H9 (cell line): Measurements from ENCODE around the gene ITGB1BP1. TPM values are rescaled to one million over a fixed set of nuclear protein-coding genes. Genes with fewer than 3 reads are reported as not detected.

Experiments
- DNase-seq: peaks from one replicate; pipeline ENCODE4 v3.0.0-alpha.2; 2017
- H2AFZ ChIP-seq: one replicate; pipeline ENCODE4 v1.6.1; 2013; ENCODE audit warnings: mild to moderate bottlenecking, low read length, control low read depth, moderate library complexity
- H2AK5ac ChIP-seq: 2 replicates; pipeline ENCODE4 v1.6.1; 2013; ENCODE audit warnings: low read length, control low read depth, mixed read lengths; ENCODE audit not compliant: insufficient read length
- H2BK120ac ChIP-seq: one replicate; pipeline ENCODE4 v1.6.1; 2013; ENCODE audit warnings: low read depth, mild to moderate bottlenecking, low read length, control low read depth, inconsistent platforms; ENCODE audit not compliant: poor library complexity, severe bottlenecking
- H2BK12ac ChIP-seq: 2 replicates; pipeline ENCODE4 v1.6.1; 2013; ENCODE audit warnings: low read length, control low read depth, mixed read lengths, low read depth; ENCODE audit not compliant: insufficient read length
- H2BK15ac ChIP-seq: 2 replicates; pipeline ENCODE4 v1.6.1; 2013; ENCODE audit warnings: low read depth, low read length, control low read depth
- H2BK20ac ChIP-seq: one replicate; pipeline ENCODE4 v1.6.1; 2013; ENCODE audit warnings: low read depth, mild to moderate bottlenecking, low read length, control low read depth, inconsistent platforms; ENCODE audit not compliant: poor library complexity, severe bottlenecking
- H2BK5ac ChIP-seq: 2 replicates; pipeline ENCODE4 v1.6.1; 2013; ENCODE audit warnings: low read length, control low read depth, mixed read lengths; ENCODE audit not compliant: insufficient read length
- H3K14ac ChIP-seq: 2 replicates; pipeline ENCODE4 v1.6.1; 2013; ENCODE audit warnings: low read length, control low read depth; ENCODE audit not compliant: insufficient read depth
- H3K18ac ChIP-seq: 2 replicates; pipeline ENCODE4 v1.6.1; 2013; ENCODE audit warnings: low read depth, mild to moderate bottlenecking, mixed read lengths, low read length, control low read depth; ENCODE audit not compliant: insufficient read length
- H3K23ac ChIP-seq: 2 replicates; pipeline ENCODE4 v1.6.1; 2013; ENCODE audit warnings: low read length, control low read depth, mixed read lengths, low read depth; ENCODE audit not compliant: insufficient read length
- H3K23me2 ChIP-seq: 2 replicates; pipeline ENCODE4 v1.6.1; 2013; ENCODE audit warnings: low read depth, mild to moderate bottlenecking, mixed read lengths, low read length, control low read depth; ENCODE audit not compliant: insufficient read length, poor library complexity, severe bottlenecking
- H3K27ac ChIP-seq: 2 replicates; pipeline ENCODE4 v1.5.1; 2013; ENCODE audit warnings: low read length, control low read depth, mixed read lengths, low read depth; ENCODE audit not compliant: insufficient read length
- H3K27me3 ChIP-seq: 2 replicates; pipeline ENCODE4 v1.6.1; 2013; ENCODE audit warnings: low read length, control low read depth, inconsistent platforms; ENCODE audit not compliant: insufficient read depth
- H3K4ac ChIP-seq: 2 replicates; pipeline ENCODE4 v1.6.1; 2013; ENCODE audit warnings: low read depth, mild to moderate bottlenecking, control low read depth, inconsistent platforms, low read length, moderate library complexity
- H3K4me1 ChIP-seq: 2 replicates; pipeline ENCODE4 v1.6.1; 2013; ENCODE audit warnings: low read length, control low read depth, inconsistent platforms; ENCODE audit not compliant: insufficient read depth
- H3K4me2 ChIP-seq: 2 replicates; pipeline ENCODE4 v1.6.1; 2013; ENCODE audit warnings: low read length, control low read depth, mixed read lengths; ENCODE audit not compliant: insufficient read length, insufficient read depth
- H3K56ac ChIP-seq: 2 replicates; pipeline ENCODE4 v1.6.1; 2013; ENCODE audit warnings: low read depth, mild to moderate bottlenecking, mixed read lengths, low read length, control low read depth; ENCODE audit not compliant: insufficient read length
- H3K79me1 ChIP-seq: 2 replicates; pipeline ENCODE4 v1.6.1; 2013; ENCODE audit warnings: low read depth, mild to moderate bottlenecking, moderate library complexity, low read length, control low read depth, inconsistent platforms; ENCODE audit not compliant: insufficient read depth, poor library complexity, severe bottlenecking
- H3K79me2 ChIP-seq: 2 replicates; pipeline ENCODE4 v1.6.1; 2013; ENCODE audit warnings: low read length, control low read depth, inconsistent platforms; ENCODE audit not compliant: insufficient read depth
- H3K9ac ChIP-seq: 2 replicates; pipeline ENCODE4 v1.6.1; 2013; ENCODE audit warnings: low read length, control low read depth, mixed read lengths; ENCODE audit not compliant: insufficient read length; ENCODE audit errors: extremely low read depth
- H3K9me3 ChIP-seq: one replicate; pipeline ENCODE4 v1.6.1; 2013; ENCODE audit warnings: low read depth, low read length, inconsistent platforms; ENCODE audit not compliant: control insufficient read depth
- H3T11ph ChIP-seq: one replicate; pipeline ENCODE4 v1.6.1; 2013; ENCODE audit warnings: mild to moderate bottlenecking, low read length, control low read depth, inconsistent platforms
- H4K20me1 ChIP-seq: one replicate; pipeline ENCODE4 v1.6.1; 2013; ENCODE audit not compliant: control insufficient read depth, insufficient read length, insufficient read depth
- H4K5ac ChIP-seq: 2 replicates; pipeline ENCODE4 v1.6.1; 2013; ENCODE audit warnings: low read depth, mild to moderate bottlenecking, mixed read lengths, low read length, control low read depth; ENCODE audit not compliant: insufficient read length
- H4K8ac ChIP-seq: replicated peaks from 2 replicates; pipeline ENCODE4 v1.6.1; 2013; ENCODE audit warnings: low read length, control low read depth, mixed read lengths, low read depth; ENCODE audit not compliant: insufficient read length
- H4K91ac ChIP-seq: 2 replicates; pipeline ENCODE4 v1.6.1; 2013; ENCODE audit warnings: low read depth, mild to moderate bottlenecking, moderate library complexity, mixed read lengths, low read length, control low read depth; ENCODE audit not compliant: insufficient read length
- H3K27ac Mint-ChIP-seq, 3 experiments: 2 replicates in 2 of 3; 3 replicates in 1 of 3; pipeline ENCODE4 v1.8.0; 2020 to 2021; ENCODE audit warnings: mixed read lengths in 3 of 3, mild to moderate bottlenecking in 1 of 3, moderate library complexity in 1 of 3
- H3K27me3 Mint-ChIP-seq: 2 replicates; pipeline ENCODE4 v1.8.0; 2021; ENCODE audit warnings: low read depth, mild to moderate bottlenecking, moderate library complexity, mixed read lengths
- H3K36me3 Mint-ChIP-seq, 3 experiments: 2 replicates in 2 of 3; 3 replicates in 1 of 3; pipeline ENCODE4 v1.8.0; 2020 to 2021; ENCODE audit warnings: low read depth in 3 of 3, mixed read lengths in 3 of 3; ENCODE audit not compliant: insufficient read depth in 1 of 3
- H3K4me1 Mint-ChIP-seq, 2 experiments: 2 replicates each; pipeline ENCODE4 v1.8.0; 2020; ENCODE audit warnings: mixed read lengths in 2 of 2
- H3K4me3 Mint-ChIP-seq, 2 experiments: 2 replicates in 1 of 2; 3 replicates in 1 of 2; pipeline ENCODE4 v1.8.0; 2020 to 2021; ENCODE audit warnings: mild to moderate bottlenecking in 2 of 2, mixed read lengths in 2 of 2, moderate library complexity in 1 of 2
- H3K9me3 Mint-ChIP-seq, 2 experiments: 2 replicates in 1 of 2; 3 replicates in 1 of 2; pipeline ENCODE4 v1.8.0; 2020; ENCODE audit warnings: mild to moderate bottlenecking in 2 of 2, mixed read lengths in 2 of 2, moderate library complexity in 1 of 2
- CTCF ChIP-seq: fragments of 200-600 bp; sonication (generic); conservative IDR thresholded peaks from 3 replicates; pipeline ENCODE4 v1.8.0; 2021; ENCODE audit warnings: antibody characterized with exemption, mild to moderate bottlenecking
- WGBS: extraction: QIAGEN DNeasy Blood & Tissue Kit; methylation state at CpG from one replicate; pipeline ENCODE4 v1.1.7; 2013; ENCODE audit warnings: missing lambda C conversion rate, low lambda C conversion rate, mixed read lengths; ENCODE audit not compliant: insufficient read length; ENCODE audit errors: extremely low coverage; 5-methylcytosine and 5-hydroxymethylcytosine counted together
- total RNA-seq: library from RNA; stranded (reverse); gene quantifications from 2 replicates; pipeline ENCODE4 v1.2.1, GENCODE V29; 2021

The ITGB1BP1 gene
- total RNA-seq, 1 experiment from 2014 or later = 38.7 TPM

GRCh38 chr2:9419541-9419940 is 3.8 kb downstream of the ITGB1BP1 start:
- Mint-ChIP-seq H3K27ac (no peak overlapping the region), H3K36me3 (no peaks in the 10 kb centered on the region; a peak in 1 of 7 replicates), H3K27me3 (peaks cover 10% of the 10 kb centered on the region), H3K4me1 (peaks cover 9 to 11% of the 10 kb centered on the region in 2 experiments), H3K4me3 (no peak overlapping the region), H3K9me3 (no peaks in the 10 kb centered on the region)
- Histone ChIP-seq H2BK5ac (no peak overlapping the region), H2BK12ac (no peak overlapping the region), H3K14ac (no peak overlapping the region), H3K79me1 (no peaks in the 10 kb centered on the region), H3K56ac (no peak overlapping the region), H4K8ac (no peak overlapping the region), H4K91ac (no peak overlapping the region), H3K18ac (no peak overlapping the region), H3K27me3 (no peaks in the 10 kb centered on the region), H3K4me1 (no peaks in the 10 kb centered on the region), H4K5ac (no peak overlapping the region), H2BK15ac (no peak overlapping the region), H2AFZ (no peak overlapping the region), H2AK5ac (no peak overlapping the region), H3K9me3 (no peaks in the 10 kb centered on the region), H2BK20ac (no peak overlapping the region), H4K20me1 (no peaks in the 10 kb centered on the region), H3T11ph (no peak overlapping the region), H3K23ac (no peak overlapping the region), H3K9ac (no peak overlapping the region), H3K4ac (no peak overlapping the region), H3K79me2 (no peaks in the 10 kb centered on the region; the same call in 1 of the 2 replicates), H3K27ac (no peak overlapping the region), H3K4me2 (no peak overlapping the region), H2BK120ac (no peak overlapping the region), H3K23me2 (peaks cover 13% of the 10 kb centered on the region)
- DNase-seq = no peak
- no peak for TF ChIP-seq CTCF
- no CpG with 5 or more reads among the region's 3 CpGs for WGBS
